ENCODE measurements around the gene PITPNC1. TPM values are rescaled to one million over a fixed set of nuclear protein-coding genes. Genes with fewer than 3 reads are reported as not detected.
"Not testable (repeated sequence)": the region's sequence is repeated elsewhere in the genome, so short reads cannot be mapped to it uniquely, and the experiment has no call there.

Gene PITPNC1
- total RNA-seq, 1 donor from 2014 or later, result 70.9 TPM

- FAIRE-seq, result no peak
- peak; percentile 87 to 91 for DNase-seq (ENCODE audit: low spot score in 2 of 2)
Measured at GRCh38 chr17:67366193-67367157, 10.6 kb upstream of the PITPNC1 start, which contains the start of gene PSMD12. TSS of gene PSMD12 (minus strand) at chr17:67366577. CDS start at chr17:67366519, 58 bp downstream.

GRCh38 chr17:67369676-67370075, 7.4 kb upstream of the PITPNC1 start:
- FAIRE-seq, result no peak
- DNase-seq (ENCODE audit: low spot score in 2 of 2), result no peak

GRCh38 chr17:67372751-67373150, 4.3 kb upstream of the PITPNC1 start:
- DNase-seq (ENCODE audit: low spot score in 2 of 2) (no peak), FAIRE-seq (no peak)

GRCh38 chr17:67374329-67375053, 2.6 kb upstream of the PITPNC1 start:
- FAIRE-seq, result no peak
- DNase-seq (ENCODE audit: low spot score in 2 of 2), result peak; percentile 49 to 67

DNA sequence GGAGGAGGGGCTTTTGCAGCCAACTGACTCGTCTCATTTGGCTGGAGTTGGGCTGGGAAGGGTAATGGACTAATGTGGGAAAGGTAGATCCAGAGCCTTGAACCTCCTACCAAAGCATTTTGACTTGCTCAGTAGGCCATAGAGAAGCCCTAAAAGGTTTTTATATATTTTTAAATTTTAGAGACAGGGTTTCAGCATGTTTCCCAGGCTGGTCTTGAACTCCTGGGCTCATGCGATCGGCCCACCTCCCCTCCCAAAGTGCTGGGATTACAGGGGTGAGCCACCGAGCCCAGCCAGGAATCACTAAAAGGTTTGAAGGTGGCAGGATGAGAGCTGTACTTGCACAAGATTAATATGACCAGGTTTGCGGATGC, 2.0 kb upstream of the PITPNC1 start:
- DNase-seq (ENCODE audit: low spot score in 2 of 2), result no peak
- FAIRE-seq, result no peak

DNA sequence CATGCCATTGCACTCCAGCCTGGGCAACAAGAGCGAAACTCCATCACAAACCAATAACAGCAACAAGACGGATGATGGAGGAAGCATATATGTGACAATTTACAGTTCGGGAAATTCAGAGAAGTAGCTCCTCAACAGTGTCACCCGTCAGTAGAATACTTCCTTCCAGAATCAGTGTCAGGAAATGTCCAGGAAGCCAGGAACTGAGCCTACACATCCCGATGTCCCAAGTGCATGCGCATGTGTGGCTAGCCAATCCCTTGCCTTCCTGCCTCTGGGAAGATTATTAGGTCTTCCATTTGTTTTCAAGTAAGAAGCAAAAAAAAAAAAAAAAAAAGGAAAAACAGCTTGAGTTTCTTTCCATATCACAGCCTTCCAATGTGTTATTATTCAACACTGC, 1.4 kb upstream of the PITPNC1 start:
- no peak for DNase-seq (ENCODE audit: low spot score in 2 of 2)
- FAIRE-seq, result no peak

GRCh38 chr17:67376415-67376736, 705 bp upstream of the PITPNC1 start:
- FAIRE-seq (no peak), DNase-seq (ENCODE audit: low spot score in 2 of 2) (no peak)

- DNase-seq (ENCODE audit: low spot score in 2 of 2) (peak in 1 of 2 donors; percentile 57), FAIRE-seq (no peak)
Measured at GRCh38 chr17:67377488-67378453, 690 bp downstream of the PITPNC1 start.

- FAIRE-seq (no peak), DNase-seq (ENCODE audit: low spot score in 2 of 2) (peak; percentile 79 to 81)
Measured at GRCh38 chr17:67378454-67379250, 1.6 kb downstream of the PITPNC1 start.

DNA sequence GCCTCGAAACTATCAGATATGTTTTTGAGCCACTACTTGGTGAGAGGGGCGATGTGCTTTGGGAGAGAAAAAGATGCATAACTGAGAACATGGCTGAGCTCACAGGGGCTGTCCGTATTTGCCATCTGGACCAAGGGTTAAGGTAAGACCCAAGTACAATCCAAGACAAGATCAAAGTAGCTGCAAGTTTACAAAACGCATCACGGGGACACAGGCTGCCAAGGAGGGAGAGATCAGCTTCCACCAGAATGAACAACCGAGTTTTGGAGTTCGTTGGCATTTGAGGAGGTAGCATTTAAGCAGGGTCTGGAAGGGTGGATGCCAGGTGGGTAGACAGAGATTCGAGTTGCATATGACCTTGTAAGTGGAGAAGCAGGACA, 2.2 kb downstream of the PITPNC1 start:
- FAIRE-seq (no peak), DNase-seq (ENCODE audit: low spot score in 2 of 2) (no peak)

- DNase-seq (ENCODE audit: low spot score in 2 of 2), result no peak
- FAIRE-seq, result no peak
Measured at GRCh38 chr17:67381929-67382257, 4.8 kb downstream of the PITPNC1 start.

DNA sequence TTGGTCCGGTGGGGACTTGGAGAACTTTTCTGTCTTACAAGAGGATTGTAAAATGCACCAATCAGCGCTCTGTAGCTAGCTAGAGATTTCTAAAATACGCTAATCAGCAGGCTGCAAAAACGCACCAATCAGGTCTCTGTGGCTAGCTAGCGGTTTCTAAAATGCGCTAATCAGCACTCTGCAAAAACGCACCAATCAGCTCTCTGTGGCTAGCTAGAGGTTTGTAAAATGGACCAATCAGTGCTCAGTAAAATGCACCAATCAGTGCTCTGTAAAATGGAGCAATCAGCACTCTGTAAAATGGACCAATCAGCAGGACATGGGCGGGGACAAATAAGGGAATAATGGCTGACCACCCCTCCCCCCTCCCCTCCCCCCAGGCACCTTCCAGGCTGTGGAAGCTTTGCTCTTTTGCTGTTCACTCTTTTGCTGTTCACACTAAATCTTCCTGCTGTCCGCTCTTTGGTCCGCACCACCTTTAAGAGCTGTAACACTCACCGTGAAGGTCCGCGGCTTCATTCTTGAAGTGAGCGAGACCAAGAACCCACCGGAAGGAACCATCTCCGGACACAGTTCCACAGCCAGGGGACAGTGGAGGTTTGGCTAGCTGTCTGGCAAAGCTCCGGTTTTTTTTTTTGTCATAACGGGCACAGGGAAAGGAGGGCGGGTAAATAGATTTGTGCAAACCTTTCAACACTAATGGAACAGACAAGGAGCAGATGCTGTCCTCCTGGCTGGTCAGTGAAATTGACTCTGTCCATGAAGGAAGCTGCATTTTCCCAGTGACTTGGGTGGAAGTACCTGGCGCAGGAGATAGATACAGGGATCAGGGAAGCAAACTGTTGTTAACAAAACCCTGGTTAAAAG, 8.3 kb downstream of the PITPNC1 start:
- DNase-seq (ENCODE audit: low spot score in 2 of 2) (no peak), FAIRE-seq (no peak)

GRCh38 chr17:67386965-67387551, 10.0 kb downstream of the PITPNC1 start:
- DNase-seq (ENCODE audit: low spot score in 2 of 2) (no peak), FAIRE-seq (no peak)

GRCh38 chr17:67388536-67388935, 11.5 kb downstream of the PITPNC1 start:
- not testable (repeated sequence) for DNase-seq (ENCODE audit: low spot score in 2 of 2); FAIRE-seq

DNA sequence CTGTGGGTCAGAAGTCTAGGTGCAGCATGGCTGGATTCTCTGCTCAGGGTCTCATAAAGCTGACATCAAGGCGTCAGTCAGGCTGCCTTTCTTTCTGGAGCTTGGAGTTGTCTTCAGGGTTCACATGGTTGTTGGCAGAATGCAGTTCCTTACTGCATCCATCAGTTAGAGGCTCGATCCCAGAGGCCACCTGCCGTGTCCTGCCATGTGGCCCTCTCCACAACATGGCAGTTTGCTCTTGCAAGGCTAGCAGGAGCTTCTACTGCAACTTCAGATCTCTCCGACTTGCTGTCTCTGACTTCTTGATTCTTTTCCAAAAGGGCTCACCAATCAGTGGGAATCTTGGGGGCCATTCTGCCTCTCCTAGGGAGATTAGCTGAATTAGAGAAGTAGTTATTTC, 11.9 kb downstream of the PITPNC1 start:
- FAIRE-seq (no peak), DNase-seq (ENCODE audit: low spot score in 2 of 2) (no peak)

DNA sequence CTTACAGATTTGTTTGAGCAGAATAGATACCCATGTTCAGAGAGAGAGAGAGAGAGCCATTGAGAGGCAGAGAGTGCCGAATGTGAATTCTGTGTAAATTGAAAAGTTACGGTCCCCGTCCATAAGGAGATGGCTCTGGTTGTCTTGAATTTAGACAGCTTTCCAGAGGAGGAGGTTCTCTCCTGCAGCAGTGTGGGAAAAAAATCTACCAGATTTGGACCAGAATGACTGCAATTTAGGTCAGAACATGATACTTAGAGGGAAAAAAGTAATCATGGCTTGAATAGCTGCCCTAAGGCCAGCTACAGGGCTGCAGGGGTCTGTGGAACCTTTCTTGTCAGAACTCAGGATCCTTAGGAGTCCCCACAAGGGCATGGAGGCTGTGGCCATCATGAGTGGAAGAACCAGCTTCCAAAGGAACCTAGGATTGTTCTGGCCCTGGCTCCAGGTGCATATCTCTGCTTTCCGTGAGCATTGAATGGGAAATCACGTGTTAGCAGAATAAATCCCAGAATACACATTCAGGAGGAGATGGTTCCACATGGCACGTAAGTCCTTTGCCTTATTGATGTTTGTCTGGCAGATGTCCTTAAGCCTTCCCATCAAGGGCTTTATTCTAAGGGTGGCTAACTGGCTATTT, 13.0 kb downstream of the PITPNC1 start:
- DNase-seq (ENCODE audit: low spot score in 2 of 2) (no peak), FAIRE-seq (no peak)

- FAIRE-seq (no peak), DNase-seq (ENCODE audit: low spot score in 2 of 2) (peak in 1 of 2 donors; percentile 40)
Measured at GRCh38 chr17:67390646-67391361, 13.7 kb downstream of the PITPNC1 start.
